GM21390 (cell line): ENCODE results near the gene SNAPC1.
A peak's percentile ranks its signal among the peaks of the same experiment; 100 is the strongest.
"Not testable (repeated sequence)": the region's sequence is repeated elsewhere in the genome, so short reads cannot be mapped to it uniquely, and the experiment has no call there.

ENCODE experiments used
- ATAC-seq: cut with Tn5 transposase; IDR thresholded peaks from one replicate; pipeline ENCODE4 v1.9.1; 2021; ENCODE audit not compliant: unreplicated experiment

Gene SNAPC1

GRCh38 chr14:61749867-61750266, 12.4 kb upstream of the SNAPC1 start:
- no peak for ATAC-seq

GRCh38 chr14:61750708-61751474, 11.3 kb upstream of the SNAPC1 start:
- peak; percentile 84 for ATAC-seq

- ATAC-seq: no peak
These were observed 10.7 kb upstream of the SNAPC1 start for GRCh38 chr14:61751475-61751989.

GRCh38 chr14:61752626-61753025, 9.6 kb upstream of the SNAPC1 start:
- ATAC-seq: peak; percentile 42

- ATAC-seq: no peak
These were observed 8.6 kb upstream of the SNAPC1 start for GRCh38 chr14:61753631-61754030.

GRCh38 chr14:61754627-61755381, 7.4 kb upstream of the SNAPC1 start:
- no peak for ATAC-seq

- not testable (repeated sequence) for ATAC-seq
These were observed 6.9 kb upstream of the SNAPC1 start for GRCh38 chr14:61755382-61755742.

GRCh38 chr14:61756135-61756534, 6.1 kb upstream of the SNAPC1 start:
- ATAC-seq: no peak

GRCh38 chr14:61759878-61760277, 2.3 kb upstream of the SNAPC1 start:
- ATAC-seq: no peak

GRCh38 chr14:61761557-61761956, 663 bp upstream of the SNAPC1 start:
- ATAC-seq: no peak

GRCh38 chr14:61764342-61765122, 2.3 kb downstream of the SNAPC1 start:
- no peak for ATAC-seq

- no peak for ATAC-seq
These were observed 3.2 kb downstream of the SNAPC1 start for GRCh38 chr14:61765225-61765943.

GRCh38 chr14:61766151-61766550, 3.9 kb downstream of the SNAPC1 start:
- ATAC-seq: no peak

GRCh38 chr14:61768240-61768639, 6.0 kb downstream of the SNAPC1 start:
- no peak for ATAC-seq

- ATAC-seq: no peak
These were observed 7.7 kb downstream of the SNAPC1 start for GRCh38 chr14:61769893-61770292.

- ATAC-seq: no peak
These were observed 12.6 kb downstream of the SNAPC1 start for GRCh38 chr14:61774861-61775260.

- ATAC-seq: no peak
These were observed 17.9 kb downstream of the SNAPC1 start for GRCh38 chr14:61780125-61780524.

- ATAC-seq: no peak
These were observed 35.1 kb downstream of the SNAPC1 start for GRCh38 chr14:61797309-61797708.

- ATAC-seq: no peak
These were observed 39.9 kb downstream of the SNAPC1 start for GRCh38 chr14:61802010-61802568.

GRCh38 chr14:61803755-61804154, 41.5 kb downstream of the SNAPC1 start:
- no peak for ATAC-seq
